GM19397 (cell line): Measurements from ENCODE around the gene KDELR3.

Source experiments
- ATAC-seq: cut with Tn5 transposase; IDR thresholded peaks from one replicate; pipeline ENCODE4 v1.9.1; 2021; ENCODE audit warnings: mild to moderate bottlenecking, moderate library complexity; ENCODE audit not compliant: unreplicated experiment

KDELR3 gene

GRCh38 chr22:38467904-38468442 lies at the start of gene KDELR3:
KDELR3 (plus strand) TSS chr22:38468096; CDS start chr22:38468234, 138 bp downstream.
- ATAC-seq = no peak

GRCh38 chr22:38418589-38418988 lies 49.3 kb upstream of the KDELR3 start:
- ATAC-seq = no peak

GRCh38 chr22:38419121-38419857 lies 48.6 kb upstream of the KDELR3 start:
- ATAC-seq = no peak

DNA sequence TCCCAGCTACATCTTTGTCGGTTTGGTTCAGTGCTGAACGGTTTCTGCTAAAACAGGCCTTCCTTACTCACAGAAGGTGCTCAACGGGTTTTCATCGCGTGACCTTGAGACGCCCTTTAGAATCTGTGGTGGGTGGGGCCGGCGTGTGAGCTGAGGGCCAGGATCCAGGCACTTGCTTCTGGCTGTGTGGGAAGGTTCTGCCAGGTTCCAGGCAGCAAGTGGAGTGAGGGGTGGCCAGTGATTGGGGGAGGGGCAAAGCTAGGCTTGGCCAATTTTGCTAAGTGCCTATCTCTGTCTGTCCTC lies 48.1 kb upstream of the KDELR3 start:
- no peak for ATAC-seq

DNA sequence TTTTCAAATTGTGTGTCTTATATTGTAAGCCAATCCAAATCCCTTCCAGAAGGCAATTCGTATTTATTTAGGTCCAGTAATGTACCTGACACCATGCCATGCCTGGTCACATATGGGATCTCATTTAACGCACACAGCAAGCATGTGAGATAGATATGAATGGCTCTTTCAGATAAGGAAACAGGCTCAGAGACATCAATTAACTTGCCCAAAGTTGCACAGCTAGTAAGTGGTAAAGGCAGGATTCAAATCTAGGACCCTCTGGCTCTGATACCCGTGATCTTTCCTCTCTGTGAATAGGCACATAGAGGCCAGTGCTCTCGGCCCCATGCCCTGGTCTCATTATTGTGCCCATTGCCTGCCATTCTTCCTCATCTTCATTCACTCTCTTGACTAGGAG lies 47.2 kb upstream of the KDELR3 start:
- no peak for ATAC-seq

- no peak for ATAC-seq
Observed at GRCh38 chr22:38422611-38423511, 45.0 kb upstream of the KDELR3 start.

DNA sequence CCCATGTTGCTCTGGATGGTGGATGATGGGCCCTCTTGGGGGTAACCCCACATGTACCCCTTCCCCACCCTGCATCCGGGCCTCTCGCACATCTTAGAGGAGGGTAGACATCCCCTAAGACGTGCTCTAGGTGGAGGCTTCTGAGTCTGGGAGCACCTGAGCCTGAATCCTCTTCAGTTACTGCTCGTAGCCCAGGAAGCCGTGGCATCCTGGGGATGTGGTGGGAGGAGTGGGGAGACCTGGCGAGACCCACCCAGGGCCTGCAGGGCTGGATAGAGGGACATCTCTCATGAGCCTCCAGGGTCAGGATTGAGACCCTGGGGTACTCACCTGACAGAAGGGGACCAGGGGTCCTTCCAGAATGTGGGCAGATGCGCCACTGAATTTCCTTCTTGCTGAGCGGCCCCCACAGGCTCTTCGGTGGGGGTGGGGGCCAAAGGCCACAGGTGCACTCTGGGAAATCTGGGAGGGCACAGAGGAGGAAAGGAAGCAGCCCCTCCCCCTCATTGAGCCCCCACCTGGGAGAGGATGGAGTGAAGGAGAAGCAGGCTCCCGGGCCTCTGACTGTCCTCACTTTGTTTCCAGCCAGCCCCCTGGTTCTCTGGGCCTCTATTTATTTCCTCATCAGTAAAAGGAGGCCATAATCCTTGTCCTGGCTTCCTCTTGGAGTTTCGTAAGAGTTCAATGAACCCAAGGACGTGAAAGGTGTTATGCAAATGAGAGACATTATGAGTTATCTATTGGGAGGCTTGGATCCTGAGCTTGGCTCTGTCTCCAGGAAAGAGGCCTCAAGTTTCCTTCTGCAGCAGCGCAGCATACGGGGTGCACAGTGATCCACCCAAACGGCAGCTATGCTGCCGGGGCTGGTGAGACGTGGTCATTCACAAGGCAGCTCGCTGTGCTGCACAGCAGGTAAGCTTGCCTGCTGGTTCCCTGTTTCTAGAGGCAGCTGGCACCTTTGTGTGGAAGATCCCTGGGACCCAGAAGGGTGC lies 44.1 kb upstream of the KDELR3 start:
- no peak for ATAC-seq

GRCh38 chr22:38424525-38425080 lies 43.3 kb upstream of the KDELR3 start:
- ATAC-seq = no peak

GRCh38 chr22:38426628-38427027 lies 41.3 kb upstream of the KDELR3 start:
- ATAC-seq = no peak

GRCh38 chr22:38427465-38427864 lies 40.4 kb upstream of the KDELR3 start:
- ATAC-seq = no peak

DNA sequence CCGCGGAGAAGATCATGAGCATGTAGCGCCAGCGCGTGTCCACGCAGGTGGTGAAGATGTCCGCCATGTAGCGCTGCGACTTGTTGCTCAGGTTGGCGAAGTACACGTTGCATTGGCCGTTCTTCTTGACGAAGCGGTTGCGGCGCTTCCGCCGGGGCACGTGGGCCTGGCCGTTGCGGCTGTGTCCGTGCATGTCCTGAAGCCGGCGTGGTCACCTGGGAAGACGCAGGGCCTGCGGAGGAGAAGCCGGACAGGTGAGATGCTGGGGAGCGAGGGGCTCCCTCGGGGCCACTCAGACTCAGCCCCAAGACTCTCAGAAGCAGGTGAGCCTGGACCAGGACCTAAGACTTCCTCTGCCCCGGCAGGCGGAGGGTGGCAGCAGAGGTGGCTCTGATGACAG lies 40.0 kb upstream of the KDELR3 start:
- ATAC-seq = no peak

GRCh38 chr22:38428714-38429113 lies 39.2 kb upstream of the KDELR3 start:
- ATAC-seq = no peak

DNA sequence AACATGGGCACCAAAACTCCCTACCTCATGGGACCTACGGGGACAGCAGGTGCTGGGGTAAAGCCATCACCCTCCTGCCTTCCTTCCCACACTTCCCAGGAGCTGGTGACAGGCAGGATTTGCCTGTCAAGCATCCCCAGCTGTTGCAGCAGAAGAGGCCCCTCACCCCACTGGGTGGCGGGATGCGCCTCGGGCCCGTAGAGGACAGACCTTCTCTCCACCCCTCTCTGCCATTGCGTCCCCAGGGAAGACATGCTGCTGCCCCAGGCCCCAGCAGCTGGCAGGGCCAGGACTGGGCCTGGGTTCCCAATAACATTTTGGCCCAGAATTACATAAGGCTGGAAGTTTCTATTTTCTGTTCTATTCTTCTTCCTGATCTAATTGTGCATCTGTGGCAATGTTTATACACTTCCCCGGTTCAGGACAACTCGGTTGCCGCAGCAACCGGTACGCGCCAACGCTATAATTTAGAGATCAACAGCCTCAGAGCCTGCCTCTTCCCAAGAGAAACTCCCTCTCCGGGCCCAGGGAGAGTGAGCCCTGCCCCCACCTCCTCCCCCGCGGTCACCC lies 38.3 kb upstream of the KDELR3 start:
- ATAC-seq = no peak

DNA sequence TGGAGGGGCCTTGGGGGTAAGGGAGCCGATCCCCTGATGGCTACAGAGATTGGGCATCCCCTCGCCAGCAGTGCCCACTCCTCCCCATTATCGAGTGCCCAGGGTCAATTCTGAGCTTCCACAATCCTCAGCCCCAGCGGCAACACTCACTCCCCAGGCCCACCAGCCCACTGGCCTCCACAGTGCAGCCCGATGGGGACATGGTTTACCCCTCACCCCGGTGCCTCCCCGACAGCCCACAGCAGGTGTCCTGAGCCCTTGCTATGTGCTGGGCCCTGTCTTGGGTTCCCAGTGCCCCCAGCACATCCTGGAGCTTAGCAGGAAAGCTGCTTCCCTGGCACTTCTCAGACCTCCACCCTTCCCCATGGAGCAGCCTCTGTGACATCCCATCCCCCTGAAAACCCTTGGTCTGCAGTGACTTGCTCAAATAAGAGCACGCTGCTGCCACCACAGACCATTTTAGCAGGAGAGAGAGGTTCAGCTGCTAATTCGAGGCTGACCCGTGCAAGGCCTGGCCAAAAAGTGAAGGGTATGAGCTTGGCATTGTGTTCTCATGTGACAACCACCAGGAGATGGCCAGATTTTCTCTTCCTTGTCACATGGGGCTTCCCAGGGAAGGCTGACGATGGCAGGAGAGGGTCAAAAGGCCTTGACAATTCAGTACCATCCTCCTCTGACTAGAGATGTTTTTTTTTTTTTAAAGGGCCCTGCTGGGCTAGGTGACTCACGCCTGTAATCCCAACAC lies 36.5 kb upstream of the KDELR3 start:
- no peak for ATAC-seq

- no peak for ATAC-seq
Observed at GRCh38 chr22:38432264-38432663, 35.6 kb upstream of the KDELR3 start.

GRCh38 chr22:38433871-38434270 lies 34.0 kb upstream of the KDELR3 start:
- ATAC-seq = no peak

DNA sequence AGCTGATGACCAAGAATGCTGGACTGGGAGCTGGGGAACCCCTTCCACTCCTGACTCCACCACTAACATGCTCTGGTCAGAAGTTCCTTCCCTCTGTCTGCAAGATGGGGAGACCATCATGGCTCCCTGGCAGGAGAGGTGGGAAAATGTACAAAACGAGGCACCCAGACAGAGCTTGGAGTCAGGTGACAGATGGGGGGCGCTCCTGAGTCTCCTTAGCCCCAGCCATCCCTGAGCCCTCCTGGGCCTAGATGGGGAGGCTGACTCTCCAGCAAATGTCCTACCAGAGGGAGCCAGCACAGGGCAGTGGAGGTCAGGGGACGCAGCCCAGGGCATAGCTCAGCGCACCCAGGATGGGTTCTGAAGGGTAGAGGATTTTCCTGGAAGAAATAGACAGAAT lies 32.9 kb upstream of the KDELR3 start:
- no peak for ATAC-seq

DNA sequence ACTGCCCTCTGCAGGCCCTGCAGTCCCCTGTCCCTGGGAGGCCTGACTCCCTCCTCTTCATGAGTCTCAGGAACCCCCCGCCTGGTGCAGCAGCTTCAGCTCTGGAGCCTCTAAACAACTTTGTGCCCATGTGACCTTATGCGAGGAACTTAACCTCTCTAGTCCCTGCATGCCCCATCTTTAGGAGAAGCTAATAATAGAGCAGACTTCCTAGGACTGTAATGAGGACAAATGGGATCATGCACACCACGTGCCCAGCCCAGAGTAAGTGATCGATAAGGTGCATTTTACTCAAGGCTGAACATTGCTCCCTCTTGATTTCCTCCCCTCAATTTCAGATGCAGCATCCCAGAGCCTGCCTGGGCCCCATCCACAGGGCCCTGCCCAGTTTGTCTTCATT lies 31.9 kb upstream of the KDELR3 start:
- no peak for ATAC-seq

DNA sequence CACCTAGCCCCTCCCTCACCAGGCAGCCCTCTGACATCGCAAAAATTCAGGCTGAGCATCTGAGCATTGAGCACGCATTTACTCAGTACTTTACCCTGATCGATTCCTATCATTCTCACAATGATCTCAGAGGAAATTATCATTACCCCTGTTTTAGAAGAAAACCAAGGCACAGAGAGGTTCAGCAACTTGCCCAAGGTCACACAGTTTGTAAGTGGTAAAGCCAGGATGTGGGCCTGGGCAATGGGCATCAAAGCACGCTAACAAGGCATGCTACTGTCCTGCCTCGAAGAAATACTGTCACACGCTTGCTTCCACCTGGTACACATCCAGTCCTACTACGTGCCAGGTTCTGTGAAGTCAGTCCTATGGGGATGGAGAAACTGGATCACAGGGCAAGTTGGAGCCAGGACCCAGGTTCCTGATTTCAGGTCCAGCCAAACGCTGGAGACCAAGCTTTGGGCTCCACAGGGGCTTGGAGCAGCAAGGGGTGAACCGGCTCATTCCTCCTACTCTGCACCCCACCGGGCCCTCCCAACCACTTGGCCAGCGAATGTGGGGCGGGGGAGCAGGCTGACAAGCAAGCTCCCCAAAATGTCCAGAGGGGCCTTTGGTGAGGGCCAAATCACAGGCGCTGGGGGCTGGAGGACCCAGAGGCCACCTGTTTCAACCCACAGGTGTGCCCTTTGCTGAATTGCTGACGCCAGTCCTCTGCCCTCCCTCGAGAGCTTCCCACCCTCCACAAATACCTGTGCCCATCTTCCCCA lies 31.1 kb upstream of the KDELR3 start:
- ATAC-seq = no peak
